Epithelial cell of esophagus (primary cell): ENCODE measurements around the gene MCTP1.

Source experiments
- DNase-seq: peaks from one replicate; pipeline ENCODE4 v3.0.0; 2010; ENCODE audit warnings: low read depth
- H3K4me3 ChIP-seq: 2 replicates; pipeline ENCODE4 v1.5.1; 2011; ENCODE audit warnings: mild to moderate bottlenecking, low read length, control low read depth
- TF ChIP-seq, protein P1 (sequence below): IDR thresholded peaks from 2 replicates; pipeline ENCODE4 v1.5.1; 2011; ENCODE audit warnings: low read depth, mild to moderate bottlenecking, low read length, control low read depth, inconsistent platforms; ENCODE audit not compliant: insufficient read depth; ENCODE audit errors: missing control alignments

MCTP1 gene

DNA sequence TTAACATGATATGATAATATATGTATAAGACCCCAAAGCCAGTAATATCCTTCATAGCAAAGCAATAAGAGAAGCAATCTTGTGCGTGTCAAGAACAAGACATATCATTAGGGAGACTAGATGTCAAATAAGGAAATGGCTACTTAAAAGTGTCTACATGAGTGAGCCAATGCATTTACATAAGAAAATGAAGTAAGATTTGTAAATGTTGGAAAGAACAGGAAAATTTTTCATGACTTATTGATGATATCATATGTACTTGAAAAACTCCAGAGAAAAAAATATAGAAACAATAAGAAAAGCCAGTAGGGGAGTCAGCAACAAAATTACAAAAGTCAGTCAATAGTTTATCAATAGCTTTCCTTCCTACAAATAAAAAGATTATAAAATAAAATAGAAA is 13.8 kb upstream of the MCTP1 start:
- TF ChIP-seq, protein P1, sequence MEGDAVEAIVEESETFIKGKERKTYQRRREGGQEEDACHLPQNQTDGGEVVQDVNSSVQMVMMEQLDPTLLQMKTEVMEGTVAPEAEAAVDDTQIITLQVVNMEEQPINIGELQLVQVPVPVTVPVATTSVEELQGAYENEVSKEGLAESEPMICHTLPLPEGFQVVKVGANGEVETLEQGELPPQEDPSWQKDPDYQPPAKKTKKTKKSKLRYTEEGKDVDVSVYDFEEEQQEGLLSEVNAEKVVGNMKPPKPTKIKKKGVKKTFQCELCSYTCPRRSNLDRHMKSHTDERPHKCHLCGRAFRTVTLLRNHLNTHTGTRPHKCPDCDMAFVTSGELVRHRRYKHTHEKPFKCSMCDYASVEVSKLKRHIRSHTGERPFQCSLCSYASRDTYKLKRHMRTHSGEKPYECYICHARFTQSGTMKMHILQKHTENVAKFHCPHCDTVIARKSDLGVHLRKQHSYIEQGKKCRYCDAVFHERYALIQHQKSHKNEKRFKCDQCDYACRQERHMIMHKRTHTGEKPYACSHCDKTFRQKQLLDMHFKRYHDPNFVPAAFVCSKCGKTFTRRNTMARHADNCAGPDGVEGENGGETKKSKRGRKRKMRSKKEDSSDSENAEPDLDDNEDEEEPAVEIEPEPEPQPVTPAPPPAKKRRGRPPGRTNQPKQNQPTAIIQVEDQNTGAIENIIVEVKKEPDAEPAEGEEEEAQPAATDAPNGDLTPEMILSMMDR, result no peak
- no peak overlapping the region for H3K4me3 ChIP-seq
- no peak for DNase-seq

DNA sequence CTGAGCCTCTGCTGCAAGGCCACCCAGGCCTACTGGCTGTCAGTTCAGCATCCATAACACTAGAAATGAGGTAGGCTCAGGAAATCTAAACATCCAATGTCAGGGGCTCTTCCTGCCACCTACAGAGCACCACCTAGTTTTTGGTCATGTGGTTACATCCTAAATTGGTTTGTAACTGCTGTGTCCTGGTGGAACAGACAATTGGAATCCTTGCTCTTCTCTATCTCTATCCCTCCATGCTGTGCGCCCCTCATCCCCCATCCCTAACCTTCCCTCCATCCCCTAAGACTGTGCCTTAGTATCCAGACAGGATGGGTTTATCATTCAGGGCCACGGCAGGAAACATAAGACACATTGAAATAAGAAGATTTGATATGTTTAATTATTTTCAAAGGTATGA is 11.4 kb upstream of the MCTP1 start:
- no peak for DNase-seq
- H3K4me3 ChIP-seq, result no peak overlapping the region
- TF ChIP-seq, protein P1, result no peak

DNA sequence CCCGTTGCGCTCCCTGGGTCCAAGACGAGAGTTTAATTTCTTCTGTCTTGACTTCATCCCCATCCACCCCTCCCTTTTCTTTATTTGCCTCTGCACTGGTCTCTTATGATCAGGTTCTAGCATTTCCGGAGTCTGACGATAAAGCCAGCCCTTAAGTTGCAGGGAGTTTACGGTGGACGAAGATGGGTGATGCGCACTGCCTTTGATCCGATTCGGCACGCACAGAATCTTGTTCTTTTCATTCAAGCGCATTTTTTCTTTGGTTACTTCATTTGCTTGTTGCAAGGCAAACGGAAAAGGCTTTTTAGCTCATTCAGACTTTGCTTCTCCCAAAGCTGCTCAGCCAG is 488 bp upstream of the MCTP1 start:
- H3K4me3 ChIP-seq, result no peak overlapping the region
- DNase-seq, result peak; percentile 3
- TF ChIP-seq, protein P1, result no peak

DNA sequence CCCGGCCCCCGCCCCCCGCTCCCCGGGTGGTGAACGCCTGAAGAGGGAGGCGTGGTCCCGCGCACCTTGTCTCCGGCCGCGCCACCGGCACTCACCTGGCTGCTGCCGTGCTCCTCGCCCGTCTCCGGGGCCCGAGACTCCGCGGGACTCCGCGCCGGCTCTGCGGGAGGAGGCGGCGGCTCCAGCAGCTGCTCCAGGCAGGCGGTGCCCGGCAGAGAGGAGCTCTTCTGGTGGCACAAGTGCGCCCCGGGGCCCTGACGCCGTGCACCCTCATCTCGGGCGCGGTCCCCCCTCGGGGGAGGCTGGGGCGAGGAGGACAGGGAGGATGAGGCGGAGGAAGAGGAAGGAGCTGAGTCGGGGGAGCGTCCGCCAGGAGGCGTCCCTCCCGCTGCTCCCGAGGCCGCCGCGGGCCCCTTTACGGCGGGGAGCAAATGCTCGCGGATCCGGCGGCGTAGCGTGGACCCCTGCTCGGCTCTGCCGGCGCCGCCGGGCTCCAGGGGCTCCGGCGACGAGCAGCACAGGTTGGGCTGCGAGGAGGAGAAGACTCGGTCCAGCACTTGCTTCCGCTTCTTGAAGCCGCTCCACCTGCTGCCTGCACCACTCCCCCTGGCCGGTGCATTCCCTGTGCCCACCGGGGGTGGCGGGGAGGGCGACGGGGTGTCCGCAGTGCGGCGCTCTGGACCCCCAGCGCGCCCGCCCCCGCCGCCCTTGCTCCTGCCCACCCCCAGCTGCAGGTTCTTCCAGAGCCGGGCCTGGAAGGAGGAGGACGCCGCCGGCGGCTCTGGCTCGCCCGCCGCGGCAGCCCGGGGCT is 928 bp downstream of the MCTP1 start:
- peak; percentile 38 for DNase-seq
- H3K4me3 ChIP-seq, result peak overlapping the region; percentile 37
- TF ChIP-seq, protein P1, result peak; percentile 21

DNA sequence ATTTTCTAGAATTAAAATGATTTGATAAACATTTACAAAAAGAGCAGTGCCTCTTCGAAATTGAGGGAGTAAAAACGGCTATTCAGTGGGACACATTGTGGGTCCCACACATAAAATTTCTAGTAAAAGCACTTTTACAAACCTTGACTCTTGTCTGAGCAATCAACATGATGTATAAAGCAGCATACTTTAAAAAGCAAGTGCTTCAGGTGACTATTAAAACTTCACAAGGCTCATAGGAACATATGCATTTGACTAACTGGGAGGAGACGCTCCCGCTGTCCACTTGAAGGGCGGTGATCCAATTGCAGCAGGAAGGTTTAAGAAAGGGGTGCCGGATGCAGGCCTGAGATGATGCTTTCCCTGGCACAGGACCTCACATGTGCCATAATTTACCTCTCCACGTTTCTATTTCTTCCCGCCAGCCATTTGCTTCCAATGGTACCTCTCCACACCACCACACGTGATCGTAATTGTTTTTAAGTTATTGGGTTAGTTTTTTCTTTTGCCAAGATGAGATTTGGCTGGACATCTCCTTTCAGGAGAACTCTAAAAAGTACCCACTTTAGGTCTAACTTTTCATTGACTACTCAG is 1.8 kb downstream of the MCTP1 start:
- DNase-seq, result no peak
- TF ChIP-seq, protein P1, result no peak
- H3K4me3 ChIP-seq, result no peak overlapping the region

DNA sequence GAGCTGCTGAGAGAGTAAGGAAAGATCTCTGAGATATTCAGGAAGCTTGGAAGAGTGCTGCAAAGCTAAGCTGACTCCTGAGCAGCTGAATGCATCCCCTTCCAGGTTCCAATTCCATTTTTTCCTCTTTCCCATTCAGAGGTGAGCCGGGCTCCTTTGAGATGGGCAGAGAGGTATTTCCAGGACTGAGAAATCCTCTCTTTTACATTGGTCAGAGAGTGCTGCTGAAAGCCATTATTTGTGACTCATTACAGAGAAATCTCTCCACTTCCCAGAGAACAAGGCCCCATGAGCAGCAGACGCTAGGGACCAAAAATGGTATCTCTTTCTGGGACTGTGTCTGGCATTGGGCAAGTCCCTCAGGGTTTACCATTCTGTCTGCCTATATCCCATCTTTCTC is 3.7 kb downstream of the MCTP1 start:
- TF ChIP-seq, protein P1, result no peak
- DNase-seq, result peak; percentile 36
- H3K4me3 ChIP-seq, result no peak overlapping the region
